Fibroblast of skin of back (primary cell): ENCODE data around the gene ZDHHC14.
"Not testable (repeated sequence)": the region's sequence is repeated elsewhere in the genome, so short reads cannot be mapped to it uniquely, and the experiment has no call there.

Source experiments
- DNase-seq: peaks from one replicate; pipeline ENCODE4 v3.0.0-alpha.2; 2013

ZDHHC14 gene

DNA sequence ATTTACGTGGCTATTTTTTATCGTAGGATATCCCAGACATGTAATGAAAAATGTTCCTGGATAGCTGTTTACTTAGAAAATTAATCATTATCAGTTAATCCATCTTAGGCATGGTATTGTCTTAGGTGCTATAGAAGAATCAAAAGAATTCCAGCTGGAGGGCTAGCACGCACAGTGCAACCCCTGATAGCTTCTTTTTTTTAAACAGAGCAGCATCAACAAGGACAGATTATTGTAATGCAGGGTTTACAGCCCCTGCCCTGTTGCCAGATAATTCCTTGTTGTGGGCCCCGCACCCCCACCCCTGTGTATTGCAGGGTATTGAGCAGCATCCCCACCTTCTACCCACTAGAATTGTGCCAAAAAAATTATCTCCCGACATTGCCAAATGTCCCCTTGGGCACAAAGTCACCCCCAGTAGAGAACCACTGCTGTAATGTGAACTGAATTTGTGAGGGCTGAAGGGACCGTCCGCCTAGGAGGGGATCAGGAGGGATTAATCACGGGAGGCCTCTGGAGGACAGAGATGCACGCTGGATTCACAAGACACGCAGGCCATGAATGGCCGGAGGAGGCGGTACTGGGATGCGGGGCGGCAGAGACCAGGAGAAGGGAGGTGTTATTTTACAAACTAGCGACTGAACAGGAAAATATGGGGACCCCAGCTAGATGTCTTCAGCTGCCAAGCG lies 174.6 kb downstream of the ZDHHC14 start:
- DNase-seq, result no peak

GRCh38 chr6:157556144-157556645 lies 175.2 kb downstream of the ZDHHC14 start:
- DNase-seq, result no peak

DNA sequence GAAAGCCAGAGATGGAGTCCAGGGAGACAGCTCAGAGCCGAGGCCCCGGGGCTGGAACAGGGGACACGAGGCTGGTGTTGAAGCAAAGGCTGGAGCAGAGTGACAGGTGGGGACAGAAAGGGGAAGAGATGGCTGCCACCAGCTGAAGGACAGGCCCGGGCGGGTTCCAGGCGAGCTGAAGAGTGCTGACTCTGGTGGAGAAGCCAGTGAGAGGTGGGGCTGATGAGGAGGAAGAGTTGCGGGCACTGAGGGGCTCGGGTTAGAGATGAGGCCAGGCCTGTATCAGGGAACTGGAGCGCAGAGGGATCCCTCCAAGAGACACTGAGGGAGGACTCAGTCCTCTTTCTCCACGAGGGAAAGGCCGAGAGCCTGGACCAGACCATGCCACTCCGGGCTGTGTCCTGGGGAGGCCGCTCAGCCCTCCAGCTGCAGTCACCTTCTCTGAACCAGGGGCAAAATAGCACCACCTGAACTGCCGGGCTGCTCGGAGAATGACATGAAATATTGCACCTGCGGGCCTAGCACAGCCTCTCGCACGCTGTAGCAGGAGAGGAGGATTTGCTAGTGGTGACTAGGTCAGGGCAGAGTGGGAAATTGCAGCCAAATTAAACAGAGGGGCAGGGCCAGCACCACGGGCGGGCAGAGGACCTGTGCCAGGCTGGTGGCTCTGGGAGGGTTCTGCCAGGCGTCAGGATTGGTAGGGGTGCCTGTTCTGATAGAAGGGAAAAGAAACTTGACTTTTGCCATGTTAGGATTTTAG lies 175.9 kb downstream of the ZDHHC14 start:
- no peak for DNase-seq

DNA sequence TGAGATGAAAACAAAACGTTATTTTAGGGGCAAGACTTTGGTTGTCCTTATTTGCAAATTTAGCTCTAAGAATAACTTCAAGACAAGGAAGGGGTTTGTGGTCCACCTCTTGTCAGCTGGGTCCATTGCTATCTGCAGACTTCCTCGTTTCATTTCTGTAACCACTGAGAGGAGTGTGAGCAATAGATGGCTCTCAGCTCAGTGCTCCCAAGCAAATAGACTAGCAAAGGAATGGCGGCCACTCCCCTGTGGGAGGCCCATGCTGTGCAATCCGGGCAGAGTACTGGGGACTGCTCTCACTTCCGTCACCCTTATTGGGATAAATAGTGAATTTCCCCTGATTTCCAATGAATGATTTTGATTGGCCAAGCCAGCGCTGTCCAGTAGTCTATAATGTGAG lies 176.6 kb downstream of the ZDHHC14 start:
- DNase-seq, result peak; percentile 17

GRCh38 chr6:157558049-157558448 lies 177.1 kb downstream of the ZDHHC14 start:
- DNase-seq, result no peak

- DNase-seq, result no peak
Measured at GRCh38 chr6:157558487-157559200, 177.7 kb downstream of the ZDHHC14 start.

- no peak for DNase-seq
Measured at GRCh38 chr6:157559201-157559756, 178.3 kb downstream of the ZDHHC14 start.

DNA sequence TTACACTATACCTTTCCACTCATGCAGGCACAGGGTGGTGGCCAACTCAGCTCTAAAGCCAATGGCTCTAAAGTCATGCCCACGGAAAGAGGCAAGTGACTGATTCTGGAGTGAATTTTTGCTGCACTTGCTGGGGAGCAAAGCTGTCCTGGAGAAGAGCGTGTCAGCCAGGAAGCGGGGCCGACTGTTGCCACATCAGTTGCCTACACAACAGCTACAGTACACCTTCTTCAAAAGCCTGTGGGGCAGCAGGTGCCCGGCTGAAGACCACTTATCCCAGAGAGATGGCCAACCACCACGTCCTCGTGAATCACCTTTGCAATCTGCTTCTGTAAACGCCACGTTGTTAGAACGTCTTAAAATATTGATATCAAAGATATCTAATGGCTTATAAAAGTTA lies 179.1 kb downstream of the ZDHHC14 start:
- not testable (repeated sequence) for DNase-seq

- no peak for DNase-seq
Measured at GRCh38 chr6:157560691-157561413, 179.9 kb downstream of the ZDHHC14 start.

- DNase-seq, result no peak
Measured at GRCh38 chr6:157561414-157561790, 180.4 kb downstream of the ZDHHC14 start.

- DNase-seq, result no peak
Measured at GRCh38 chr6:157561929-157562810, 181.2 kb downstream of the ZDHHC14 start.

DNA sequence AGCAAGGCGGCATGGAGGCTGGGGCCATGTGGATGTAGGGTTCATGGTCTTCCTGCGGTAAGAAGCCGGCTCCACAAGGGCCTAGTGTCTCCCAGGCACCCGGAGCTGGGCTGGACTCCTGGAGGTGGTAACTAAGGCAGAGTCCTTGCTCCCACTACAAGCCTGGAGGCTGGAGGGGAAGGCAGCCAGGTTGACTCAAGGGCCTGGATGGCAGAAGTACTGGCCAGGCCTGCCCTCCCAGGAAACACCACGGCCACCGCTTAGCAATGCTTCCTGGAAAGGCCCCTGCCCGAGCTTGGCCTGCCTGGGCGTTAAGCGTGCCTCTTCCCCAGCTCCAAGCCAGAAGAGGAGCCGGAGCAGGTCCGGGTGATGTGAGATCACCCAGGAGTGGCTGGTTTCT lies 182.0 kb downstream of the ZDHHC14 start:
- DNase-seq, result no peak

DNA sequence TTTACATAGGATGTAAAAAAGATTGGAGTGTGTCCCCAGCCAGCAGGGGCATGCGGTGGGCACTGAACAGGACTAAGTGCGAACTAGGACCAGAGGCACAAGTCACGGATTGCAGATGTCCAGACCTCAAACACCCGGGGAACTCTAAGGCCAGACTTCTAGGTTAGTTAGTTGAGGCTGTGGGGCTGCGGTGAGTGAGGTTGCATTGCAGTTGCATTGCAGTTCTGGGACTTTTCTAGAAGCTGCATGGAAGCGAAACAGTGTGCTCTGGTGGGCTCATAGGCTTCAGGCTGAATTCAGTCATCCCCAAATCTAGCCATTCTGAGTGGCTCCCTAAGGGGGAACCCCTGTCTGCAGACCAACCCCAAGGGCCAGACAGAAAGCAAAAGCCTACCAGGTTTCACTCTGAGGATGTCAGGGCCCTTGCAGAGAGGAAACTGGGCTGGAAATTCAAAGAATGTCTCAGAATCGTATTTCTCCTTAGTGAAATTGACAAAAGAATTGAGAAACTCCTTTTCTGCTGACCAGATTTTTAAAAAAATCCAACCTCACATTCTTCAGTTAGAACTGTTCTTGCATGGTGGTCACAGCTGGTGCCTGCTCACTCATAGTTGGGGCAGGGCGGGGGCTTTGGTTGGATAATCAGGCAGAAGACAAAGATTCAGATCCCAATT lies 182.8 kb downstream of the ZDHHC14 start:
- DNase-seq, result no peak

- DNase-seq, result no peak
Measured at GRCh38 chr6:157568702-157569101, 187.7 kb downstream of the ZDHHC14 start.

DNA sequence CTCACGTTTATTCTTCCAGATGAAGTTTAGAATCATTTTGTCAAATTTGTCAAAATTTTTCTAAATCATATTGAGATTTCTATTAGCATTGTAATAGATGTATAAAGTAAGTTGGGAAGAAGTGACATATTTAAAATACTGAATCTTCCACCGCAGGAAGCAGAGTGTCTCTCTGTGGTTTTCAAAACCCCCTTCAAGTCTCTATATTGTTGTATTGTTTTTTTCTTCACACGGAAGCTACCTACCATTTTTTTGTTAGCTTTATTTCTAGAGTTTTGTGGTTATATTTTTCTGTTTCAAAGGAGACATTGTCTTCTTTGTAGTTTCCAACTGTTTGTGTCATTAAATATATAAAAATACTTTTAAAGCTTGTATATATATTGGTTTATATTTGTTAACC lies 188.6 kb downstream of the ZDHHC14 start:
- DNase-seq, result no peak

GRCh38 chr6:157570104-157570503 lies 189.1 kb downstream of the ZDHHC14 start:
- no peak for DNase-seq

GRCh38 chr6:157570752-157571151 lies 189.8 kb downstream of the ZDHHC14 start:
- no peak for DNase-seq

GRCh38 chr6:157571269-157571668 lies 190.3 kb downstream of the ZDHHC14 start:
- no peak for DNase-seq

GRCh38 chr6:157571950-157572349 lies 191.0 kb downstream of the ZDHHC14 start:
- DNase-seq, result no peak

DNA sequence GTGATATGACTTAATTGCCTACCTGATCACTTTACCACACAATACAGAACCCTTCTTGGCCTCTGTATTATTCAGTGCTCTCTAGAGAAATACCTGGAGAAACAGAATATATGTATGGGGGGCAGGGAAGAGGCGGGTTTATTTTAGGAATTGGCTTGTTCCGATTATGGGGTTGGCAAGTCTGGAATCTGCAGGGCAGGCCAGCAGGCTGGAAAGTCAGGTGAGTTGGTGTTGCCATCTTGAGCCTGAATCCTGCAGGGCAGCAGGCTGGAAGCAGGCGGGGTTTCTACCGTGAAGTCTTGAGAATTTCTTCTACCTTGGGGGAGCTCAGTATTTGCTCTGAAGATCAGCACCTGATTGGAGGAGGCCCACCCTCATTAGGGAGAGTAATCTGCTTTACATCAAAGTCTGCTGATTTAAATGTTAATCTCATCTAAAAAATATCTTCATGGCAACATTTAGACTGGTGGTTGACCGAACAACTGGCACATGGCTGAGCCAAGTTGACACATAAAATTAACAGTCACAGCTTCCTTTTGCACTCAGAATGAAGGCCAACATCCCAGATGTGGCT lies 193.9 kb downstream of the ZDHHC14 start:
- no peak for DNase-seq
